ENCODE data around the gene KCNG2.

DNA sequence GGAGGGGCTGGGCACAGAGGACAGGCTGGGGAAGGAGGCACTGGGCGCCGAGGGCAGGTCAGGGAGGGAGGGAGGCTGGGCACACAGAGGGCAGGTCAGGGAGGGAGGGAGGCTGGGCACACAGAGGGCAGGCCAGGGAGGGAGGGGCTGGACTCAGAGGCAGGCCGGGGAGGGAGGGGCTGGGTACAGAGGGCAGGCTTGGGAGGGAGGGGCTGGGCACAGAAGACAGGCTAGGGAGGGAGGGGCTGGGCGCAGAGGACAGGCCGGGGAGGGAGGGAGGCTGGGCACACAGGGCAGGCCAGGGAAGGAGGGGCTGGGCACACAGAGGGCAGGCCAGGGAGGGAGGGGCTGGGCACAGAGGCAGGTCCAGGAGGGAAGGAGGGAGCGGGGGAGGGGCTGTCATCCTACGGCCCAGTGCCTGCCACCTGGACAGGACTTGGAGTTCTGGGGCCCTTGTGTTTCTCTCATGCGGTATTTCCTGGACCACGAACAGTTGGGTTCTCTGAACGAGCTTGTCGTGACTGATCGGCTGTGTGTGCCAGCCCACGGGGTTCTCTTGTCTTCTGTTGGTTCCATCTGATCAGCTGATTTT is 46.7 kb upstream of the KCNG2 start:
- no peak for TF ChIP-seq POLR2A (IDR thresholded peaks at IDR 0.05)
- TF ChIP-seq CTCF (IDR thresholded peaks at IDR 0.05): no peak
